K562 (cell line): ENCODE data around the gene PARD3B. TPM values are rescaled to one million over a fixed set of nuclear protein-coding genes. Genes with fewer than 3 reads are reported as not detected.

Experiments used
- ATAC-seq: fragments of 200-7000 bp; cut with Tn5 transposase; 3 replicates; pipeline ENCODE4 v1.9.1; 2020; ENCODE audit warnings: moderate library complexity
- BruUV-seq: library from RNA; stranded (reverse); fragments of 400-500 nt; replicated peaks from 2 replicates; lab custom pipeline; 2021; lab: Mats Ljungman, UMichigan
- CTCF ChIA-PET: fragments of 300-600 bp; formaldehyde crosslinking; extraction: SDS; loops from one replicate; lab custom pipeline; 2021; ENCODE audit warnings: low intra/inter-chr PET ratio; lab: Yijun Ruan, JAX
- POLR2A ChIA-PET: fragments of 300-600, 350-650 bp; sonication (Branson Sonifier 250); formaldehyde crosslinking; extraction: SDS; loops from one replicate; lab custom pipeline; 2021; ENCODE audit warnings: antibody characterized with exemption, inconsistent platforms; lab: Yijun Ruan, JAX
- DNase-seq, 4 experiments: peaks; one replicate each; pipeline versions ENCODE4 v3.0.0 to v3.0.0-alpha.2; 2011 to 2018; ENCODE audit warnings: low spot score in 3 of 4, mixed read lengths in 3 of 4; ENCODE audit errors: extremely low read depth in 1 of 4
- FAIRE-seq: peaks from 2 replicates; lab custom pipeline; 2011; peaks lifted over from hg19 to GRCh38; lab: Jason Lieb, UNC
- H2AFZ ChIP-seq: 2 replicates; pipeline ENCODE4 v1.6.0; 2011; ENCODE audit warnings: low read depth, low read length, control low read depth, inconsistent platforms
- H3K27ac ChIP-seq: fragments of 200-600 bp; 3 replicates; pipeline ENCODE4 v1.8.0; 2011; ENCODE audit warnings: low read depth, mild to moderate bottlenecking, control low read depth, inconsistent platforms, low read length, moderate library complexity, mixed read lengths; ENCODE audit errors: extremely low read depth
- H3K27me3 ChIP-seq, 2 experiments: fragments of 300-600 bp in 1 of 2; 2 replicates in 1 of 2; 3 replicates in 1 of 2; pipeline versions ENCODE4 v1.6.0 to v1.8.0; 2011; ENCODE audit warnings: inconsistent platforms in 2 of 2, low read length in 2 of 2, mild to moderate bottlenecking in 1 of 2, mixed read lengths in 1 of 2, moderate library complexity in 1 of 2; ENCODE audit not compliant: control insufficient read depth in 2 of 2, insufficient read depth in 2 of 2
- H3K36me3 ChIP-seq: fragments of 300-600 bp; 3 replicates; pipeline ENCODE4 v1.8.0; 2011; ENCODE audit warnings: mild to moderate bottlenecking, low read length, inconsistent platforms; ENCODE audit not compliant: control insufficient read depth, insufficient read depth
- H3K4me1 ChIP-seq, 2 experiments: fragments of 200-600 bp in 1 of 2; replicated peaks in 1 of 2; 2 replicates in 1 of 2; 3 replicates in 1 of 2; pipeline versions ENCODE4 v1.5.1 to v1.8.0; 2011; ENCODE audit warnings: inconsistent platforms in 2 of 2, low read length in 2 of 2, mild to moderate bottlenecking in 1 of 2, mixed read lengths in 1 of 2, moderate library complexity in 1 of 2; ENCODE audit not compliant: control insufficient read depth in 2 of 2, insufficient read depth in 2 of 2
- H3K4me2 ChIP-seq: 2 replicates; pipeline ENCODE4 v1.6.1; 2011; ENCODE audit warnings: low read length, control low read depth, inconsistent platforms, mixed read lengths; ENCODE audit not compliant: insufficient read depth
- H3K4me3 ChIP-seq: fragments of 200-600 bp; sonication (generic), shearing (Covaris generic); 2 replicates; pipeline ENCODE4 v1.5.1; 2016; ENCODE audit warnings: control low read depth, inconsistent platforms
- H3K79me2 ChIP-seq: fragments of 200-600 bp; 3 replicates; pipeline ENCODE4 v1.8.0; 2011; ENCODE audit warnings: low read length, inconsistent platforms; ENCODE audit not compliant: control insufficient read depth, insufficient read depth
- H3K9ac ChIP-seq, 2 experiments: 2 replicates each; pipeline versions ENCODE4 v1.6.0 to v1.6.1; 2011; ENCODE audit warnings: low read depth in 2 of 2, low read length in 2 of 2, control low read depth in 1 of 2, inconsistent platforms in 1 of 2, mild to moderate bottlenecking in 1 of 2, mixed read lengths in 1 of 2; ENCODE audit not compliant: insufficient read depth in 1 of 2
- H3K9me1 ChIP-seq: one replicate; pipeline ENCODE4 v1.6.0; 2011; ENCODE audit warnings: inconsistent platforms, mild to moderate bottlenecking, low read length, moderate library complexity; ENCODE audit not compliant: control insufficient read depth, insufficient read depth
- H3K9me3 ChIP-seq: replicated peaks from 2 replicates; pipeline ENCODE4 v1.5.1; 2011; ENCODE audit warnings: low read depth, low read length, inconsistent platforms; ENCODE audit not compliant: control insufficient read depth, insufficient read depth
- H4K20me1 ChIP-seq: replicated peaks from 2 replicates; pipeline ENCODE4 v1.6.1; 2011; ENCODE audit warnings: low read length, inconsistent platforms, mixed read lengths; ENCODE audit not compliant: control insufficient read depth, insufficient read depth
- CREM ChIP-seq: IDR thresholded peaks from 2 replicates; pipeline ENCODE4 v1.6.1; 2014; ENCODE audit warnings: antibody characterized with exemption, low read depth
- FOSL1 ChIP-seq: fragments of 200-800 bp; sonication (Bioruptor generic); conservative IDR thresholded peaks from 2 replicates; pipeline ENCODE4 v1.6.1; 2016; ENCODE audit warnings: missing genetic modification characterization, missing compliant biosample characterization
- MCM3 ChIP-seq: fragments of 450-650 bp; IDR thresholded peaks from 2 replicates; pipeline ENCODE4 v1.6.1; 2016
- NUFIP1 ChIP-seq: fragments of 450-650 bp; IDR thresholded peaks from 2 replicates; pipeline ENCODE4 v1.6.1; 2018; ENCODE audit not compliant: partially characterized antibody
- ZBTB8A ChIP-seq: fragments of 450-650 bp; IDR thresholded peaks from 2 replicates; pipeline ENCODE4 v1.6.1; 2018; ENCODE audit warnings: mild to moderate bottlenecking, moderate library complexity; ENCODE audit not compliant: partially characterized antibody
- ZSCAN29 ChIP-seq: fragments of 450-650 bp; IDR thresholded peaks from 2 replicates; pipeline ENCODE4 v1.6.1; 2017
- WGBS: fragments of 100-300 bp; shearing (Covaris generic); methylation state at CpG from one replicate; pipeline ENCODE4 v1.1.6; 2016; ENCODE audit warnings: low coverage, mixed read lengths; ENCODE audit not compliant: insufficient coverage; ENCODE audit errors: missing lambda C conversion rate; 5-methylcytosine and 5-hydroxymethylcytosine counted together
- in situ Hi-C: fragments of 300-500 bp; cut with MboI; formaldehyde crosslinking; loops from 4 replicates; pipeline ENCODE4 v1.15.0; 2018; ENCODE audit warnings: inconsistent platforms, mixed read lengths
- intact Hi-C: fragments of 100-400 bp; cut with micrococcal nuclease; formaldehyde crosslinking; loops from 2 replicates; pipeline ENCODE4 v1.14.2; 2022
- polyA plus RNA-seq, 8 experiments: library from polyadenylated mRNA; depleted of rRNA in 4 of 8; stranded (reverse) in 5 of 8; unstranded in 3 of 8; fragments of >200 nt; fragmentation: Nextera tagmentation in 2 of 8; fragmentation: Illumina TruSeq in 1 of 8; extraction: Ambion mirVana in 2 of 8; extraction: Trizol in 1 of 8; gene quantifications; 2 replicates each; pipeline versions ENCODE4 v1.2.1 to v1.2.3, GENCODE V29; 2011 to 2014; ENCODE audit warnings: inconsistent platforms in 1 of 8, missing spikeins in 1 of 8
- total RNA-seq, 7 experiments: library from RNA; depleted of rRNA in 6 of 7; stranded (reverse); fragments of >200 nt in 6 of 7; fragmentation: Illumina TruSeq in 2 of 7; extraction: Trizol in 2 of 7; gene quantifications; 2 replicates each; pipeline versions ENCODE4 v1.2.1 to v1.2.3, GENCODE V29; 2011 to 2021; ENCODE audit warnings: low replicate concordance in 1 of 7
- TF ChIP-seq, protein P1 (sequence below): fragments of 250-450 bp; sonication (Bioruptor Pico); IDR thresholded peaks from 2 replicates; pipeline ENCODE4 v1.4.0; 2020

Gene PARD3B
- total and polyA plus RNA-seq, 9 of the 15 experiments (the other 6 are each of a cell fraction or from before 2014, with no cell fraction given): 0.15 to 3.0 (median 1.1) TPM

DNA sequence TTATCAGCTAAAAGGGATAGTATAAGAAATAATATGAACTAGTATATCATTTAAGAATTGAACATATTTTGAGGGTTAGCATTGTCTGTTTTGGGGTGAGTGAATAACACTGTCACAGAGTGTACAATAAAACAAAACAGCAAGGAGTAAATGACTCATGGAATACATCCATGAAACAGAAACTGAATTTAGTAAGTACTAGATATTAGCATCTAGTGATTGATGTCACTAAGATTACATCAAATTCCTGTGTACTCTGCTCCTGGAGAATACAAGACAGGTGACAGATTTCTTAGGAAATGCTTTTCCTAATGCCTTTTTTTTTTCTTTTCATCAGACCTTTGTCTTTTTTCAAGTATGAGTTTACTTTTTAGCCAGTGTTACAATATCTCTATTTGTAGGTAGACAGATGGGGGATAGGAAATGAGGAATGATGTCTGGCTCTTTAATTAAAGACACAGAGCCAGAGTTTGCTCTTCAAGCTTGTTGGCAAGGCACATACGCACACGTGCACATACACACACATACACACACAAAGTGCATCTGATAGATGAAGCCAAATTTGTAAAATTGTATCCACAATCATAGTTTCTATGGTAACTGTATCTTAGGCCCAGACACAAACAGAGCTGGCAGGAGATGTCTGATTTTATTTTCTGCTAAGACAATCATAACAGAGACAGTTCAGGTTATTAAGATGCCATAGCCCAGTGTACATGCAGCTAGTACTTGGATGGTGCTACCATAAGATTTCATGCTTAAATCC, 998.8 kb downstream of the PARD3B start:
- POLR2A ChIA-PET: no interaction called here
- no TSS peak for BruUV-seq
- no peak for TF ChIP-seq CREM
- CTCF ChIA-PET: no interaction called here
- FAIRE-seq: no peak
- H3K4me2 ChIP-seq: no peak overlapping the region
- intact Hi-C loops: no loop called here
- in situ Hi-C loops: no loop called here
- no peak for ATAC-seq
- no peaks in the 10 kb centered on the region for H3K9me1 ChIP-seq
- H3K9me3 ChIP-seq: no peaks in the 10 kb centered on the region
- H3K4me1 ChIP-seq: no peaks in the 10 kb centered on the region
- no peaks in the 10 kb centered on the region for H3K27me3 ChIP-seq
- no peak overlapping the region for H3K9ac ChIP-seq
- no peaks in the 10 kb centered on the region for H4K20me1 ChIP-seq
- no peaks in the 10 kb centered on the region for H3K79me2 ChIP-seq
- no peak overlapping the region for H3K27ac ChIP-seq
- H2AFZ ChIP-seq: no peak overlapping the region
- H3K4me3 ChIP-seq: no peak overlapping the region
- H3K36me3 ChIP-seq: no peaks in the 10 kb centered on the region
- DNase-seq: no peak
- 0% methylated on average over 2 of the region's 2 CpGs for WGBS

DNA sequence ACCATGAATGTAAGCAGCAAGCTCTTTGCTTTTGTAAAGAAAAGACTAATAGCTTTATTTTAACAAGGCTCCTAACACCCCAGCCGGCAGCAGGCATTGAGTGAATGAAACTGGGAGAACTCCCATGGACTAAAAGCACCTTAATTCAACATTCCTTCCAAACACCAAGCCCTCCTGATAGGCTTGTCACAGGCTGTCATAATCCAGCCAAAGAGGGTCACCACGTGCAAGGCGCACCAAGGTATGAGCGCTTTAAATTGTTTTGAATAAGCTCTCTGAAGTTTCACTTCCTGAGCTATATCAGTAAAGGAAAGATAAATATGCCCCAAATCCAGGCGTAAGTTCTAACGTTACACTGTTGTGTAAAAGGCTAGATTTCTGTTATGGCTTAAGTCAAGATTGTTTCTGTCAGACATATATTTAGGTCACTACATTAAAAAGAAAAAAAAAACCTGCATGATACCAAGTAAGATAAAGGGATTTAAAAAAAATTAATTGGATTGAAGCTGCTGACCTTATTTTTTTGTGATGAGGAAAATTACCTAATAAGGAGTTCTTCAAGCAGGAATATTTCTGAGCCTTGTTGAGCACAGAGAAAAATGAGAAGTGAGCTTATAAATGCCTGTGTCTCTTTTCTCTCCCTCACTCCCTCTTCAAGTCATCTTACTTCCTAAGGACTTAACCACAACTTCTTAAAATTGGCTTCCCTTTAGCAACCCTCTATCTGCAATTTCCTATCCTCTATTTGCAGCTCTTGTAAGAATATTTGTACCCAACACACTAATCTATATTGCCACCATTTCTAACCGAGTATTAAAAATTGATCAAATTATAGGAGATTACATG, 1000.9 kb downstream of the PARD3B start:
- ATAC-seq (no peak), DNase-seq (no peak), FAIRE-seq (no peak)
- no peaks in the 10 kb centered on the region for H4K20me1 ChIP-seq
- in situ Hi-C loops (no loop called here), intact Hi-C loops (no loop called here)
- H3K4me3 ChIP-seq: no peak overlapping the region
- no peaks in the 10 kb centered on the region for H3K4me1 ChIP-seq
- no peak overlapping the region for H3K4me2 ChIP-seq
- CTCF ChIA-PET: no interaction called here
- no peak overlapping the region for H2AFZ ChIP-seq
- 3% methylated on average over 7 of the region's 7 CpGs for WGBS
- H3K27me3 ChIP-seq: no peaks in the 10 kb centered on the region
- no peak overlapping the region for H3K9ac ChIP-seq
- H3K27ac ChIP-seq: no peak overlapping the region
- H3K9me3 ChIP-seq: no peaks in the 10 kb centered on the region
- no peaks in the 10 kb centered on the region for H3K9me1 ChIP-seq
- TF ChIP-seq NUFIP1 (no peak), ZBTB8A (no peak), ZSCAN29 (no peak), FOSL1 (tag) (no peak), MCM3 (no peak)
- TF ChIP-seq, protein P1, sequence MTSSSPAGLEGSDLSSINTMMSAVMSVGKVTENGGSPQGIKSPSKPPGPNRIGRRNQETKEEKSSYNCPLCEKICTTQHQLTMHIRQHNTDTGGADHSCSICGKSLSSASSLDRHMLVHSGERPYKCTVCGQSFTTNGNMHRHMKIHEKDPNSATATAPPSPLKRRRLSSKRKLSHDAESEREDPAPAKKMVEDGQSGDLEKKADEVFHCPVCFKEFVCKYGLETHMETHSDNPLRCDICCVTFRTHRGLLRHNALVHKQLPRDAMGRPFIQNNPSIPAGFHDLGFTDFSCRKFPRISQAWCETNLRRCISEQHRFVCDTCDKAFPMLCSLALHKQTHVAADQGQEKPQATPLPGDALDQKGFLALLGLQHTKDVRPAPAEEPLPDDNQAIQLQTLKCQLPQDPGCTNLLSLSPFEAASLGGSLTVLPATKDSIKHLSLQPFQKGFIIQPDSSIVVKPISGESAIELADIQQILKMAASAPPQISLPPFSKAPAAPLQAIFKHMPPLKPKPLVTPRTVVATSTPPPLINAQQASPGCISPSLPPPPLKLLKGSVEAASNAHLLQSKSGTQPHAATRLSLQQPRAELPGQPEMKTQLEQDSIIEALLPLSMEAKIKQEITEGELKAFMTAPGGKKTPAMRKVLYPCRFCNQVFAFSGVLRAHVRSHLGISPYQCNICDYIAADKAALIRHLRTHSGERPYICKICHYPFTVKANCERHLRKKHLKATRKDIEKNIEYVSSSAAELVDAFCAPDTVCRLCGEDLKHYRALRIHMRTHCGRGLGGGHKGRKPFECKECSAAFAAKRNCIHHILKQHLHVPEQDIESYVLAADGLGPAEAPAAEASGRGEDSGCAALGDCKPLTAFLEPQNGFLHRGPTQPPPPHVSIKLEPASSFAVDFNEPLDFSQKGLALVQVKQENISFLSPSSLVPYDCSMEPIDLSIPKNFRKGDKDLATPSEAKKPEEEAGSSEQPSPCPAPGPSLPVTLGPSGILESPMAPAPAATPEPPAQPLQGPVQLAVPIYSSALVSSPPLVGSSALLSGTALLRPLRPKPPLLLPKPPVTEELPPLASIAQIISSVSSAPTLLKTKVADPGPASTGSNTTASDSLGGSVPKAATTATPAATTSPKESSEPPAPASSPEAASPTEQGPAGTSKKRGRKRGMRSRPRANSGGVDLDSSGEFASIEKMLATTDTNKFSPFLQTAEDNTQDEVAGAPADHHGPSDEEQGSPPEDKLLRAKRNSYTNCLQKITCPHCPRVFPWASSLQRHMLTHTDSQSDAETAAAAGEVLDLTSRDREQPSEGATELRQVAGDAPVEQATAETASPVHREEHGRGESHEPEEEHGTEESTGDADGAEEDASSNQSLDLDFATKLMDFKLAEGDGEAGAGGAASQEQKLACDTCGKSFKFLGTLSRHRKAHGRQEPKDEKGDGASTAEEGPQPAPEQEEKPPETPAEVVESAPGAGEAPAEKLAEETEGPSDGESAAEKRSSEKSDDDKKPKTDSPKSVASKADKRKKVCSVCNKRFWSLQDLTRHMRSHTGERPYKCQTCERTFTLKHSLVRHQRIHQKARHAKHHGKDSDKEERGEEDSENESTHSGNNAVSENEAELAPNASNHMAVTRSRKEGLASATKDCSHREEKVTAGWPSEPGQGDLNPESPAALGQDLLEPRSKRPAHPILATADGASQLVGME (CRISPR knock-in tag): no peak
- no peaks in the 10 kb centered on the region for H3K79me2 ChIP-seq
- no peaks in the 10 kb centered on the region for H3K36me3 ChIP-seq
- BruUV-seq: no TSS peak
- POLR2A ChIA-PET: no interaction called here
